ENCODE results near the gene GOLGB1.
A peak's percentile ranks its signal among the peaks of the same experiment; 100 is the strongest.
"Not testable (repeated sequence)": the region's sequence is repeated elsewhere in the genome, so short reads cannot be mapped to it uniquely, and the experiment has no call there.

Gene GOLGB1

DNA sequence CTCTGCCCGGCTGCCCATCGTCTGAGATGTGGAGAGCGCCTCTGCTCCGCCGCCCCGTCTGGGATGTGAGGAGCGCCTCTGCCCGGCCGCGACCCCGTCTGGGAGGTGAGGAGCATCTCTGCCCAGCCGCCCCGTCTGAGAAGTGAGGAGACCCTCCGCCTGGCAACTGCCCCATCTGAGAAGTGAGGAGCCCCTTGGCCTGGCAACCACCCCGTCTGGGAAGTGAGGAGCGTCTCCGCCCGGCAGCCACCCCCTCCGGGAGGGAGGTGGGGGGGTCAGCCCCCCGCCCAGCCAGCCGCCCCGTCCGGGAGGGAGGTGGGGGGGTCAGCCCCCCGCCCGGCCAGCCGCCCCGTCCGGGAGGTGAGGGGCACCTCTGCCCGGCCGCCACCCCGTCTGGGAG, 60.8 kb downstream of the GOLGB1 start:
- not testable (repeated sequence) for DNase-seq (ENCODE audit: low read depth, low spot score)

DNA sequence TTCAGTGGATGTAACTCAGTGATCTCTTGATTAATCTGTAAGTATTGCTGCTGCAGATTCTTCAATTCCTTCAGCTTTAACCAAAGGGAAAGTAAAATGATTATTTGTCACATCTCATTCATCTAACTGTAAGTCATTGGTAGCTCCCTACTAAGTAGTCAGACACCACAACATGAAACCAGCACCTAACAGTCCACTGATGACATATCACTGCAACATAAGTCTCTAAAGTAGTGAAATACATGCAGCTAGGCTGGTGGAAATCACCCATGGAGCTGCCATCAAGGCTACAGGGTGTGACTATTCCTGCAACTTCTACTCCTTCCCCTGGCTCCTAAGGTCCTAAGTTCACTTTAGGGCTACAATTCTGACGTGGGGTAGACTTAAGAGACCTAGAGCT, 67.7 kb downstream of the GOLGB1 start:
- no peak for DNase-seq (ENCODE audit: low read depth, low spot score)

DNA sequence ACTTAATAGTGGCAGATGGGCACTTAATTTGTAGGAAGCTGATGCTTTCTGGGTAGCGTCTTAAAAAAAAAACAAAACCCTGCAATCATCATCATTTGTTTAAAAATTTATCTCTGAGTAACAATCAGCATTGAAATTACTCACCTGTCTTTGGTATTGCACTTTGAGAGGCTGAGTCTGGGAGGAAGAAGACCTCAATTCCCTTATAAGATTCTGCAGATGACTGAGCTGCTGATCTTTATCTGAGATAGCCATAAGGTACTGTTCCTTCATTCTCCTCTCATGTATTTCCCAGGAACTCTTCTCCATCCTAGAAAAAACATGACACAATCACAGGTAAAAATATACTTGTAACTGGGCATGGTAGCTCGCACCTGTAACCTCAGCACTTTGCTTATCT, 72.4 kb downstream of the GOLGB1 start:
- DNase-seq (ENCODE audit: low read depth, low spot score), result no peak

DNA sequence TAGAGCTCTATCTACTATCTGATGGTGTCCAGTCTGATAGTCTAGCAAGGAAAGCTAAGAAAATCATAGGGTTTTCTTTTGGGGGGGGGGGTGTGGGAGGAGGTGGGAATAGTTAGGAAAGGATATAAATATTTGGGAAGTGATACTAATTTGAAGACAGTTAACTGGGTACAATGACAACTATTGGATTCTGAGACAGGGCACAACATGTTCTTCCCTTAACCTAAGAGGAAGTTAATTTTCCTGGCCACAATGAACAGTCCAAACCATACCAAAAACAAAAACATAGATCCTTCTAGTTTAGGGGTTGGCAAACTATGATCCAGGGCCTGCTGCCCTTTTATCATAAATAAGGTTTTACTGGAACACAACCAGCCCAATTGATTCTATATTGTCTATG, 78.9 kb downstream of the GOLGB1 start:
- no peak for DNase-seq (ENCODE audit: low read depth, low spot score)

DNA sequence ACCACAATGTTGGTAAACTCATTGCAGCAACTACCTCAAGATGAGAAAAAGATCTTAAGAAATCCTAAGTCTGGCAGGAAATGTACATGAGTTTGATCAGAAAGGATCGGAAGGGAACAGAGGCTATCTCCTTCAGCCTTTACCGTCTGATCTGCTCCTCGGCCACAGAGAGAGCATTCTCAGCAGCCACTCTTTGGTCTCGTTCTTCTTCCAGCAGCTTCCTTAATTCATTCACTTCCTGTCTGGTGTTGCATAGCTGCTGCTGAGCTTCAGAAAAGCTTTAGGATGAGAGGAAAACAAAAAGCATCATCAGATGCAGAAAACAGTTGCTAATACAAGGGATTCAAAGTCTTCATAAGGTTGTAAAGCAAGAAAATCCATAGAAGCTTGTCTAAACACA, 82.2 kb downstream of the GOLGB1 start:
- DNase-seq (ENCODE audit: low read depth, low spot score), result no peak

DNA sequence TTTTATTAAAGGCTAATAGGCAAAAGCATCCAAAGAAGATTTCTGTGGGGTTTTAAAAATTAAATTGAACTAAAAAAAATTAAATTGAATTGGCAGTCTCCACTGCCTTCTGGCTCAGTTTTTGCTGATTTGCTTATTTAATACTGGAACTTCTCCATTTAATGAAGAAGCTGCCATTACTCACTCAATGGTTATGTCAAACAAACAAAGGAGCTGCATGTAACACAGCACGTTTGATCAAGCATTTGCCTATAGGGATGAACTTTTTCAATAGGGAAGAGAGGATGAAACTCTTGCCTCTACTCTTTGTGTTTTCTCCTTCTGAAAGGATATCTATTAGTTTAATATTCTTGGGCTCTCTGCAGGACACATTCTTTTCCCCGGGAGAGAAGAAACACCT, 84.1 kb downstream of the GOLGB1 start:
- DNase-seq (ENCODE audit: low read depth, low spot score), result no peak

DNA sequence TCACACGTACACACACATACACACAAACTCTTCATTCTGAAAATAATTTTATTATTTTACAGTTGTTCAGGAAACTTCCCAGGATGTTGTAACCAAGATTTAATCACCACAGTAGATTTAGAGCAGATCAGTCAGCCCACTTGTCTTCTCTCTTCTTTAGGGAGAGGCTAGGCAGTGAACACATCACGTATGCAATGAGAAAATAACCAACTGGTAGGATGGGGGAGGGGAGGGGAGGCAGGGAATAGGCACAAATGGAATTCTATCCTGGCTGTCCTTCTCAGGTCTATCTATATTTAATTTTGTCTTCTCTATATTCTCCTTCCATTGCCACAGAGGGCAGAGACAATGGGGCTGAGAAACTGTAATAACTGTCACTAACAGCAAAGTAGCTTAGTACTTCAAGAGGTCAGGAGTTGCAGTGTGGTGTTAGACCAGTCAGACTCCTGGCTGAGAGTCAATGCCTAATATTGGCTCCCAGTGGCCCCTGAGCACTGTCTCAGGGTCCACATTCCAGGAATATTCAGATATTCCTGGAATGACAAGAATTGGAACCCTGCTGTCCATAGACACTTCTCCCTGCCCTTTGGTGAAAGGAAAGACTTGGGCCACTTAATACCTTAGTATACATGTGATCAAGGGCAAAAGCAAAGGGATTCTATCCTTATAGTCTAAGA, 86.2 kb downstream of the GOLGB1 start:
- no peak for DNase-seq (ENCODE audit: low read depth, low spot score)

DNA sequence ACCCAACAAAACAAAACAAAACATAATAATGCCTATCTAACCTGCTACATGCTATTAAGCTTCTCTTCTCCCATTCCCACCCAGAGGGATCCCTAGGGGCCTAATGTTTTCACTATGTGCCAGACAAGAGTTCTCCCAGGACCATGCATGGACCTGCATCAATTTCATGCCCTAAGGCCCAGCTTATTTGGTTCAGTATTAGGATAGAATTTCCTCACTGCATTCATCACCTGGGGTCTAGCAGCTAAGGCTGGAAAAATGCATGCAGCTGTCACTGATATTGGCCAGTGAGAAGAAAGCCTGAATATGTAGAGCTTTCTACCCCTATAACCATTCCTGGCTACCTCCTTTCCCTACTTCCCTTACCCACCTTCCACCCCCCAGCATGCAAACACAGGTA, 86.8 kb downstream of the GOLGB1 start:
- no peak for DNase-seq (ENCODE audit: low read depth, low spot score)

DNA sequence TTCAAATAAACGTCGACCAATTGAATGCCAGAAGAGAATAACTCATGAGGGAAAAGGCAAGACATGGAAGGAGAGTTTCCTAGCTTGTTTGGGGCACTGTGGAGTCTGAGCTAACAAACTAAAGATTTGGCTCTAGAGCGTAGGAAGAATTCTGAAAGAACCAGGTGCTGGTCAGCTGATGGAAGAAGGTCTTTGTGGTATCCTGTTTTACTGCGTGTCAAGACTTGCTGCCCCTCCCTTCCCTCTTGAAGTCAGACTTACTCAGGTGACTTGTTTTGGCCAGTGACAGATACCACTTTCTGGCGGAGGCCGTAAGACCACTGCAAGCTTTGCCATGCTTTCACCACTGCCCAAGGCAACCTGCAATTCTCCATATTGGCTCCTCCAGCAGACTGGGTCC, 88.2 kb downstream of the GOLGB1 start:
- DNase-seq (ENCODE audit: low read depth, low spot score), result no peak

DNA sequence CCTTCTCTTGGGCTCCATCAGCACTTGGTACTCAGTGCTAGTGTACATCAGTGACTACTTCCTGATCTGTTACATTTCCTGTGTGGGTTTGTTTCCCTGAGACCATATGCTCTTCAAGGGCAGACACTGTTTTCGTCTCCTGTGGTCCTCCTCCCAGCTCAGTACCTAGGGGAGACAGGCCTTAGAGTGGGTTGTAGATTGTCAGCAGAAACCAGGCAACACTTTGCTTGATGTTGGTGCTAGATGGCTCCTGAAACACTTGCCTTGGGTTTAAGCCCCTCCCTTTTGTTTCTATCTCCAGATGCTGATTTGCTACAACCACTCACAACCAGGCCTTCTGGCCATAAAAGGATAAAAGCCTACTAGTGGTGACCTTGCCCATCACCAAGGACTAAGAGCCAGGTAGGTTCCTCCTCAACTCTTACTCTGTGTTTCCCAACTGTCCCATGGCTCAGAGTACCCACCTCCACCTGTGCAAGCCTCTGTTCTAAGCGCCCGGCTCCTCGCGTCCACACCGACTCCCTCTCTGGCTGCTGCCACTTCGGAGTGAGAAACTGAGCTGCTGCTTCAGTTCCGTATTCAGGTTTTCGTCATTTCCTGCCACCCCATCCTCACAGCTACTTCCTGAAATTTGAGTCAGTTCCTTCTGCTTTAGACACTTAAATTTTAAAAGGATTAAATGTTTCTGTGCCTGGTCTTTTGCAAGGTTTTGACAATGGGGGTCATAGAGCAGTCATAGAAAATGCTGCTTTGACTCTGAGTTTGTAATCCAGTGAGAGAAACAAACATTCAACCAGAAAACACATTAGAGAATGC, 89.0 kb downstream of the GOLGB1 start, which contains the start of gene HCLS1:
Gene HCLS1, minus strand, starts transcription at position 548 of the 816 bp plus-strand sequence. CDS start 2,556 bp downstream, outside the sequence.
- peak; percentile 30 for DNase-seq (ENCODE audit: low read depth, low spot score)

DNA sequence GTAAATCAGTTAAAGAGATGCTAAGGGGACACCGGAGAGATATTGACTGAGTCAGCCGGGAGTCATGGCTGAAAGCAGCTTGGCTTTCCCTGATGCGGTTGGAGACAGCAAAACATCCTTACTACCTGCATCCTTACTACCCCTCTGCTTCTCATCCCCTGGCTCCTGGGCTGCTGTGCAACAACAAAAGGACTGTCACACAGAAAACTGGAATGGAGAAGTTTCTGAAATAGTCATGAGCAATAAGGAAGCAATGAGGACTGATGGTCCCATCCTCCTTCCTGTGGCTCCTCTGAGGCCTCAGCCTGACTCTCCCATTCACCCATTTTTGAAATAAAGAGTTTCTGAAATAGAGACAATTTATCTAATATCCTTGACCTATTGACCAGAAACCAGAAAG, 90.0 kb downstream of the GOLGB1 start:
- DNase-seq (ENCODE audit: low read depth, low spot score), result no peak

DNA sequence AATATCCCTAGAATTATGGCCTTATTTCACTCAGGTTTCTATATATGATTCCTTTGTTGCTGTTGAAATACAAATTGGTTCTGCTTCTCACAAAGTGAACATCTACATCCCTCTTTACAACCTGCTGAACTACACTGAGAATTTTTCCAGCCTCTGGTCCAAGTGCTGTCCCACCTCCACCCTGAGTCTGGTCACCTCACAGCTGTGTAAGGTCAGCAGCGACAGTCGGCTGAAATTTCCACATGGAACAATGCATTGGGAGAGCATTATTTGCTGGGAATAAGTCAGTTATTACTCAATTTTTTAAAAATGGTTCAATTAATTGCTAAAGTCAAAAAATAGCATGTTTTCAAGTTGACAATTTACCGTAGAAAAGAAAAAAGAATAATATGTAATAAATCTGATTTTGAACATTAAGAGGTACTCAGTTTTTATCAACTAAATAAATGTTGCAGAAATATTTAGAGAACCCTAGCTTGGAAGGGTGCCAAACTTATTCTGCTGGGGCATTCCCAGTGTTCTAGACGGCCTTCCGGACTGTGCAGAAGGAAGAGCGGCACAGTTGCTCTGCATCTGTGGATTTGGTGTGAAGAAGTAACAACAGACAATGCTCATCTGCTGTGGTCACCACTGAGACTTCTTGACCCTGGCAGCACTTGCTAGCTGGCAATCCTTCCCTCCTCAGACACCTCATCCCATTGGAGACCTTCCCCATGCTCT, 90.7 kb downstream of the GOLGB1 start:
- DNase-seq (ENCODE audit: low read depth, low spot score), result no peak

DNA sequence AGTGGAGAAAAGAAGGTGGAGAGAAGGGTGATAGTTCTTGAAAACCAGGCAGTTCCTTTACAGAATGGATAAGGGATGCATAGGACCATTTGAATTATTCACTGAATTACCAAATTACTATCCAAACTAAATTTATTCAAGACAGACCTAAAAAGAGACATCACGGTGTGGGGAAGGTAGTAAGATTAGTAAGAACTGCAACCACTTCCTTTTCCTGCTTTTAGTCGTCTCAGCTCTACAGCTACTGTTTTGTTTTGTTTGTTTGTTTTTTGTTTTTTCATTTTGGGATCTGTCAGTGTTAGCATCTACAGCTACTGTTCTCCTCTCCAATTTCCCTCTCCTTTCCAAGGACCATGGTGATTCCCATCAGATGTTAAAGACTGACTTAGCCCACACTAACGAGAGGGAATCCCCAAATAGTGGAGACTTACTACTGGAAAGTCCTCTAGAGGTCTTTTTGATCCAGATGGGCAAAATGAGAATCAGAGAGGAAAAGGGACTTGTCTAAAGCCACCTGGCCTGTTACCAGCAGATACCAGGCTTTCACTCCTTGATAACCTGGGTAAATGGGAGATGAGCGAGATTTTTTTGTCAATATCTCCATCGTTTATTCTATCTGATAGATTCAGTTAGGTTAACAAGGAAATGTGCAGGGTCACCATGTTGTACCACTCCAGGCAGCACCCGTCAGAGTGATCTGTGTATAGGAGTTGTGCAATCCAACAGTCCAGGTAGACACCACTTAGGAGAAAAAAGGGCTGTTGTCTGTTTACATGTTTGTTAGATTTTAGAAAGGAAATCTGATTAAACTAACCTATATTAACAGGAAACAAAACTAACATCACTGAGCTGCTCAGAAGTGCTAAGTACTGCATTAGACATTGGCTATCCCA, 94.8 kb downstream of the GOLGB1 start:
- DNase-seq (ENCODE audit: low read depth, low spot score), result no peak

DNA sequence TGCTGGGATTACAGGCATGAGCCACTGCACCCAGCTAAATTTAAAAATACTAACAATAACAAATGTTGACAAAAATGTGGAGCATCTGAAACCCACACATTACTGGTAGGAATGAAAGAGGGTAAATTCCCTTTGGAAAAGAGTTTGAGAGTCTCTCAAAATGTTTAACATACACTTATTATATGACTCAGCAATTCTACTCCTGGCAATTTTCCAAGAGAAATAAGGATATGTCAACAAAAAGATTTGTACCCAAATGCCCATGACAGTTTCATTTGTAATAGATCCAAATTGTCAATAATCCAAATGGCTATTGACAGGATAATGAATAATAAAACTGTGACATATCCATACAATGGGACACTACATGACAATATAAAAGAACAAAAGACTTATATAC, 97.9 kb downstream of the GOLGB1 start:
- DNase-seq (ENCODE audit: low read depth, low spot score), result no peak

DNA sequence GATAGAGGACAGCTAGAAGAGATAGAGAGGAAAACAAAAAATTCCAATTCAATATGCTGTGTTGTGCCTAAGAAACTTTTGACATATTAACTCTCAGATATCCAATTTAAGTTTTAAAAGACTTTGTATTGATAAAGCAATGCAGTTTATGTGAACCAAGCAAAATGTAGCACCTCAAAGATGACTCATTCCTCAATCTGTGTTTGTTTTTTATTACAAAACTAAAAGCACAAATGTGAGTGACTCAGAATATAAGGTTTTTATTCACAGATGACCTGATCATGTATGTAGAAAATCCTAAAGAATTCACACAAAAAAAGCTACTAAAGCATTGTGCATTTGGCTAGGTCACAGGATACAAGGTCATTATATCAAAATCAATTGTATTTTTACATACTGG, 99.9 kb downstream of the GOLGB1 start:
- DNase-seq (ENCODE audit: low read depth, low spot score), result no peak

DNA sequence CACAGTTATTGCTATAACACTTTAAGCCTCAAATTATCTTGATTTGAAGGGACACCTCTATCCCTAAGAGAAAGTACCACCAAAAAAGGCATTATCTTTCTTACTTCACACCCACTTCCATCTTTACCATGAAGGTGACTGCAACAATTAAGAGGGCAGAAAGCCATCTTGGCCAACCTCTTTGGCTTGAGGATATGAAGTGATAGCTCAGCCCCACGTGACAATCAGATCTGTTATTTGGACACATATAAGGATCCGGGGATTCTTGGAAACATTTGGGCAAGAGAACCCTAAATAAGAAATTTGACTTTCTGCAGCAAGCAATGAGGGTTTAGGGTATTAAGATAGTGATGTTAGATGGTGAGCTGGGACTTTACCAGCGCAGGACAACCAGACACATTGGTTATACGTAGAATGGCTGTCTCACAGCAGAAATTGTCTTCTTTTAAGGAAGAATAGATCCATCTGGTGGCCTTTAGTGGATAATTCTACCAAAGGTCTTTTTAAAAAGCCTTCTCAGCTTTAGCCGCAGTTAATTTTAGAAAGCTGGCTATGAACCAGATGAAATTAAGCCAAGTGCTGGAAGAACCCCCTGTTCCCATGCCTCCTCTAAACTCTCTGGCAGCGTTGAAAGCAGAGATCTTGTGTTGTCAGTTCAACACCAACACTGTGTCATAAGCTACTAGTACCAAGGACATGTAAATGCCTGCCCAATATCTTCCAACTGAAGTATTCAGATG, 101.2 kb downstream of the GOLGB1 start:
- no peak for DNase-seq (ENCODE audit: low read depth, low spot score)

DNA sequence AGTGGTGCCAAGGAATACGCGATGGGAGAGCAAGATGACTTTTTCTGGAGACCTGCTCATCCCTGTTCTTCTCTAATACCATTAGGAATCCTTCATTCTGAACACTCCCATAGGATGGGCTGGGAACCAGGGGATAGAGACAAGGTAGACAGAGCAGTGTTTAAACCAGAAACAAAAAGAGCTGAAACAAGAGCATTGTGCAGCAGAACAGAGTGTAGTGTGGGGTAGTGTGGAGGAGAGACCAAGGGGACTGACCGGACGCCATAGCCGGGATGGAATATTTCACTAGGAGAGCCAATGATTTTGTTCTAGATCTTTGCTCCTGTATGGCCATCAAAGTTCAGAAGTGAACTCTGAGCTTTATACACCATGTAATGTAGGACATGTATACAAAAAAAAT, 104.5 kb downstream of the GOLGB1 start:
- DNase-seq (ENCODE audit: low read depth, low spot score), result no peak

DNA sequence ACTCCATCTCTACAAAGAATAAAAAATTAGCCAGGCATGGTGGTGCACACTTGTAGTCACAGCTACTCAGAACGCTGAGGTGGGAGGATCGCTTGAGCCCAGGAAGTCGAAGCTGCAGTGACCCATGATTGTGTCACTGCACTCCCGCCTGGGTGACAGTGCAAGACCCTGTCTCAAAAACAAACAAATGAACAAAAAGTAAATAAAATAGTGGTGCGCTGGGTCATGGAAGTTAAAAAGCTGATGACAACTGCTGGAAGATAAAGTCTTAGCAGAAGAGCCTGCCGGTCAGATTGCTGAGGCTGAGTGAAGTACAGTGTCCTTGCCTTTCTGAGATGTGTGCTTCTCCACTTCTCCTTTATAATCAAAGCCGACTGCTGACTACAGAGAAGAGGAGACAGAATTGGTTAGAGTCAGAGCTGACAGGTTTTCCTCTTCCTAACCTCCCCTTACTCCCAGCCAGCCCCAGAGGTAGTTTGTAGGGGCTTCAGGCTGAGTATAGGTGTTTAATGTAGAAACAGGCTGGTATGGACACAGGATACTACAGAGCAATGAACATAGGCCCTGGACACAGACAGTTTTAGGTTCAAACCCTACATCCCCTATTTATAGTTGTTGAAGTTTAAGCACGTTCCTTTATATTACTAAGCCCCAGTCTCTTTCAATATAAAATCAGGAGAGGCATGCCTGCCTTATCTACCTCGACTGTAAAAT, 106.8 kb downstream of the GOLGB1 start:
- DNase-seq (ENCODE audit: low read depth, low spot score), result no peak

DNA sequence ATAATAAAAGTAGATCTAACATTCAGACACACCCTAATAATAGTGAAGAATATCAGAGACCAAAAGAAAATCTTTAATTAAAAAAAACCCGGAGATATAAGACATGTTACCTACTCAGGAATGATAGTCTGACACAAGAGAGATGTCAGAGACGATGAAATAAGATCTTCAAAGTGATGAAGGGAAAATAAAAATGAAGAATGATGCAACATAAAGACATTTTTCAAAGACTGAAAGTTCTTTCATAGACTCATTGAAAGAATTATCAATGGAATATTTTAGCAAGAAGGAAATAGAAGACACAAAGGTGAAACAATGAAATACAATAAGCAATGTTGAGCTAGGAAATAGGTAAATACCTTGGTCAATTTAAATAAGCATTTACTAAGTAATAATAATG, 108.4 kb downstream of the GOLGB1 start:
- no peak for DNase-seq (ENCODE audit: low read depth, low spot score)

DNA sequence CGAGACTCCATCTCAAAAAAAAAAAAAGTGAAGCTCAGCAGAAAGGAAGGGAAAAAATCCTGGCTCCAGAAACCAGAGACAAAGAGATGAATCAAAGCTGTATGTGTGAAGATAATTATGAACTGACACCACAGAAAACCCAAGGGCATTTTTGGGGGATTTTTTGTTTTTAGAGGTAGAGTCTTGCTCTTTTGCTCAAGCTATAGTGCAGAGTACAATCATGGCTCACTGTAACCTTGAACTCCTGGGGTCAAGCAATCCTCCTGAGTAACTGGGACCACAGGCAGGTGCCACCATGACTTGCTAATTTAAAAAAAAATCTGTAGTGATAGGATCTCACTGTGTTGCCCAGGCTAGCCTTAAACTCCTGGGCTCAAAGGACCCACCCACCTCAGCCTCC, 111.6 kb downstream of the GOLGB1 start:
- no peak for DNase-seq (ENCODE audit: low read depth, low spot score)
